Fibroblast of villous mesenchyme (primary cell): ENCODE results near the gene PROS1. TPM values are rescaled to one million over a fixed set of nuclear protein-coding genes. Genes with fewer than 3 reads are reported as not detected.

Experiments
- DNase-seq: peaks from one replicate; pipeline ENCODE4 v3.0.0-alpha.2; 2010; ENCODE audit warnings: low read depth
- H3K4me3 ChIP-seq: 2 replicates; pipeline ENCODE4 v1.5.1; 2011; ENCODE audit warnings: low read depth, mild to moderate bottlenecking, low read length
- CTCF ChIP-seq: IDR thresholded peaks from 2 replicates; pipeline ENCODE4 v1.5.1; 2012; ENCODE audit warnings: low read depth, mild to moderate bottlenecking, low read length; ENCODE audit not compliant: insufficient read depth
- total RNA-seq: library from RNA; depleted of rRNA; stranded (reverse); fragments of >200 nt; gene quantifications from 2 replicates; pipeline ENCODE4 v1.2.3, GENCODE V29; 2012

PROS1 gene
- total RNA-seq = 12.1 and 14.2 TPM in 2 replicates

GRCh38 chr3:93973131-93974126 is at the start of gene PROS1:
Gene PROS1, minus strand, starts transcription at chr3:93973896. Its CDS starts 147 bp downstream, at chr3:93973749.
- TF ChIP-seq CTCF = no peak
- DNase-seq = peak; percentile 87
- H3K4me3 ChIP-seq = peak within 1 kb of the TSS; percentile 68

- H3K4me3 ChIP-seq = no peak overlapping the region
- DNase-seq = no peak
- no peak for TF ChIP-seq CTCF
These were observed 46.6 kb upstream of the PROS1 start for GRCh38 chr3:94020293-94020692.

- no peak for DNase-seq
- no peak for TF ChIP-seq CTCF
- no peak overlapping the region for H3K4me3 ChIP-seq
These were observed 46.0 kb upstream of the PROS1 start for GRCh38 chr3:94019659-94020058.

GRCh38 chr3:94015025-94015424 is 41.3 kb upstream of the PROS1 start:
- DNase-seq = no peak
- no peak for TF ChIP-seq CTCF
- no peak overlapping the region for H3K4me3 ChIP-seq

- DNase-seq = no peak
- no peak overlapping the region for H3K4me3 ChIP-seq
- TF ChIP-seq CTCF = no peak
These were observed 38.5 kb upstream of the PROS1 start for GRCh38 chr3:94012185-94012584.

- TF ChIP-seq CTCF = no peak
- H3K4me3 ChIP-seq = no peak overlapping the region
- no peak for DNase-seq
These were observed 37.6 kb upstream of the PROS1 start for GRCh38 chr3:94011233-94011711.
